CD14-positive monocyte (primary cell): Measurements from ENCODE around the gene CD300E. TPM values are rescaled to one million over a fixed set of nuclear protein-coding genes. Genes with fewer than 3 reads are reported as not detected.

Experiments
- DNase-seq, 3 donors: peaks; one replicate each; pipeline ENCODE4 v3.0.0-alpha.2; 2011 to 2022
- H2AFZ ChIP-seq: 2 replicates; pipeline ENCODE4 v1.6.0; 2012; ENCODE audit warnings: mild to moderate bottlenecking, low read depth, low read length, inconsistent platforms; ENCODE audit not compliant: insufficient read depth, poor library complexity, severe bottlenecking
- H3K27ac ChIP-seq, 2 donors: 1 replicate in 1 of 2; 2 replicates in 1 of 2; pipeline ENCODE4 v1.5.1; 2012 to 2013; ENCODE audit warnings: low read length in 2 of 2, control low read depth in 1 of 2, inconsistent platforms in 1 of 2, low read depth in 1 of 2, mild to moderate bottlenecking in 1 of 2
- H3K27me3 ChIP-seq, 2 donors: one replicate each; pipeline versions ENCODE4 v1.6.0 to v1.6.1; 2011 to 2013; ENCODE audit warnings: low read length in 2 of 2; ENCODE audit not compliant: control insufficient read depth in 2 of 2, insufficient read depth in 2 of 2
- H3K36me3 ChIP-seq, 2 donors: replicated peaks in 1 of 2; 1 replicate in 1 of 2; 2 replicates in 1 of 2; pipeline versions ENCODE4 v1.5.1 to v1.6.1; 2012 to 2013; ENCODE audit warnings: low read length in 2 of 2, control low read depth in 1 of 2, inconsistent platforms in 1 of 2, mild to moderate bottlenecking in 1 of 2; ENCODE audit not compliant: insufficient read depth in 2 of 2, control insufficient read depth in 1 of 2
- H3K4me1 ChIP-seq, 2 donors: 1 replicate in 1 of 2; 2 replicates in 1 of 2; pipeline versions ENCODE4 v1.5.1 to v1.6.1; 2012 to 2013; ENCODE audit warnings: low read length in 2 of 2, control low read depth in 1 of 2, inconsistent platforms in 1 of 2, mild to moderate bottlenecking in 1 of 2, moderate library complexity in 1 of 2; ENCODE audit not compliant: insufficient read depth in 2 of 2, control insufficient read depth in 1 of 2
- H3K4me2 ChIP-seq: replicated peaks from 2 replicates; pipeline ENCODE3; 2012; ENCODE audit warnings: low read length, moderate library complexity, mild to moderate bottlenecking; ENCODE audit not compliant: poor library complexity, severe bottlenecking; ENCODE audit errors: extremely low read depth
- H3K4me3 ChIP-seq, 3 experiments: fragments of 200-600 bp in 1 of 3; sonication (generic) in 1 of 3; replicated peaks in 1 of 3; 1 replicate in 2 of 3; 2 replicates in 1 of 3; pipeline ENCODE4 v1.5.1; 2011 to 2013; ENCODE audit warnings: low read length in 3 of 3, mild to moderate bottlenecking in 3 of 3, control low read depth in 2 of 3, low read depth in 2 of 3, inconsistent platforms in 1 of 3, moderate library complexity in 1 of 3
- H3K79me2 ChIP-seq: 2 replicates; pipeline ENCODE4 v1.6.0; 2012; ENCODE audit warnings: mild to moderate bottlenecking, control low read depth, inconsistent platforms, low read length, moderate library complexity; ENCODE audit not compliant: insufficient read depth
- H3K9ac ChIP-seq: 2 replicates; pipeline ENCODE4 v1.6.0; 2017; ENCODE audit warnings: low read length, mild to moderate bottlenecking; ENCODE audit not compliant: insufficient read depth, poor library complexity, severe bottlenecking
- H3K9me3 ChIP-seq, 2 donors: replicated peaks in 1 of 2; 1 replicate in 1 of 2; 2 replicates in 1 of 2; pipeline versions ENCODE4 v1.5.1 to v1.6.1; 2012 to 2013; ENCODE audit warnings: low read length in 2 of 2, control low read depth in 1 of 2; ENCODE audit not compliant: control insufficient read depth in 1 of 2, insufficient read depth in 1 of 2
- H4K20me1 ChIP-seq: 2 replicates; pipeline ENCODE4 v1.6.0; 2012; ENCODE audit warnings: mild to moderate bottlenecking, low read length, control low read depth, moderate library complexity; ENCODE audit not compliant: insufficient read depth
- H3K27ac Mint-ChIP-seq, 7 donors: one replicate each; pipeline ENCODE4 v1.8.0; 2020; ENCODE audit warnings: mild to moderate bottlenecking in 7 of 7, mixed read lengths in 7 of 7, moderate library complexity in 6 of 7, inconsistent platforms in 2 of 7
- H3K27me3 Mint-ChIP-seq, 3 donors: one replicate each; pipeline ENCODE4 v1.8.0; 2021 to 2022; ENCODE audit warnings: low read depth in 3 of 3, mild to moderate bottlenecking in 3 of 3, mixed read lengths in 3 of 3, moderate library complexity in 3 of 3, inconsistent platforms in 1 of 3
- H3K36me3 Mint-ChIP-seq, 2 donors: one replicate each; pipeline ENCODE4 v1.8.0; 2020; ENCODE audit warnings: mixed read lengths in 2 of 2, inconsistent platforms in 1 of 2, mild to moderate bottlenecking in 1 of 2
- H3K4me1 Mint-ChIP-seq: one replicate; pipeline ENCODE4 v1.8.0; 2020; ENCODE audit warnings: mild to moderate bottlenecking, mixed read lengths
- H3K4me3 Mint-ChIP-seq, 2 donors: one replicate each; pipeline ENCODE4 v1.8.0; 2020; ENCODE audit warnings: mild to moderate bottlenecking in 2 of 2, mixed read lengths in 2 of 2, moderate library complexity in 1 of 2
- H3K9me3 Mint-ChIP-seq, 7 donors: one replicate each; pipeline ENCODE4 v1.8.0; 2020 to 2022; ENCODE audit warnings: mixed read lengths in 7 of 7, mild to moderate bottlenecking in 6 of 7, moderate library complexity in 6 of 7, inconsistent platforms in 2 of 7
- CTCF ChIP-seq: fragments of 200-600 bp; IDR thresholded peaks from one replicate; pipeline ENCODE4 v1.8.0; 2022; ENCODE audit warnings: antibody characterized with exemption, mild to moderate bottlenecking
- WGBS: methylation state at CpG from one replicate; pipeline ENCODE4 v1.1.5; 2013; ENCODE audit warnings: missing lambda C conversion rate; ENCODE audit not compliant: insufficient coverage; 5-methylcytosine and 5-hydroxymethylcytosine counted together
- intact Hi-C, 2 donors: fragments of 100-400 bp; cut with micrococcal nuclease; formaldehyde crosslinking; loops; one replicate each; pipeline versions ENCODE4 v1.15.0 to v1.15.1; 2023
- polyA plus RNA-seq, 3 donors: library from polyadenylated mRNA; depleted of rRNA in 1 of 3; unstranded in 2 of 3; stranded (reverse) in 1 of 3; fragments of 300-500 nt in 2 of 3; fragments of >200 nt in 1 of 3; fragmentation: Illumina TruSeq in 2 of 3; gene quantifications; 1 replicate in 2 of 3; 2 replicates in 1 of 3; pipeline ENCODE4 v1.2.3, GENCODE V29; 2012 to 2021

CD300E gene
- polyA plus RNA-seq, 3 donors = 65.0 to 228 (median 122) TPM

- peak overlapping the region in 1 of 2 donors; percentile 30 for H3K4me3 Mint-ChIP-seq
- H3K4me2 ChIP-seq = no peak overlapping the region
- no peaks in the 10 kb centered on the region for H3K79me2 ChIP-seq
- no peak for DNase-seq
- peaks cover 6 to 13% of the 10 kb centered on the region in 2 donors for H3K36me3 Mint-ChIP-seq
- no peak overlapping the region for H2AFZ ChIP-seq
- WGBS = 97% methylated on average over 10 of the region's 13 CpGs
- H4K20me1 ChIP-seq = no peaks in the 10 kb centered on the region
- H3K9me3 ChIP-seq = no peaks in the 10 kb centered on the region
- no peak overlapping the region for H3K4me3 ChIP-seq
- H3K27me3 Mint-ChIP-seq = peaks cover 0 to 2% (median 0%) of the 10 kb centered on the region in 3 donors
- no peak overlapping the region for H3K9ac ChIP-seq
- H3K4me1 ChIP-seq = peaks cover 99 to 100% of the 10 kb centered on the region in 2 donors
- no peaks in the 10 kb centered on the region for H3K27me3 ChIP-seq
- no peak for TF ChIP-seq CTCF
- H3K27ac ChIP-seq = peak overlapping the region in 1 of 2 donors; percentile 34
- intact Hi-C loops = no loop called here
- no peaks in the 10 kb centered on the region for H3K9me3 Mint-ChIP-seq
- H3K27ac Mint-ChIP-seq = peak overlapping the region in 5 of 7 donors; percentile 50 to 100 (median 81)
- H3K36me3 ChIP-seq = no peaks in the 10 kb centered on the region
- peaks cover 91% of the 10 kb centered on the region for H3K4me1 Mint-ChIP-seq
Observed at GRCh38 chr17:74635418-74635817, 11.9 kb upstream of the CD300E start.

GRCh38 chr17:74633326-74633725 lies 9.8 kb upstream of the CD300E start:
- H3K9me3 ChIP-seq = no peaks in the 10 kb centered on the region
- no peaks in the 10 kb centered on the region for H3K36me3 ChIP-seq
- H3K4me2 ChIP-seq = peak overlapping the region; percentile 17
- Mint-ChIP-seq H3K27ac (peak overlapping the region; percentile 97 to 100 (median 99)), H3K27me3 (peaks cover 0 to 2% (median 0%) of the 10 kb centered on the region in 3 donors), H3K4me3 (no peak overlapping the region), H3K36me3 (peaks cover 10 to 16% of the 10 kb centered on the region in 2 donors), H3K9me3 (peaks cover 0 to 2% (median 0%) of the 10 kb centered on the region in 7 donors), H3K4me1 (peaks cover 88% of the 10 kb centered on the region)
- H4K20me1 ChIP-seq = no peaks in the 10 kb centered on the region
- intact Hi-C loops = no loop called here
- H3K79me2 ChIP-seq = no peaks in the 10 kb centered on the region
- H3K4me3 ChIP-seq = peak overlapping the region in 1 of 3 experiments; percentile 24
- no peak for TF ChIP-seq CTCF
- no peaks in the 10 kb centered on the region for H3K27me3 ChIP-seq
- H2AFZ ChIP-seq = no peak overlapping the region
- H3K27ac ChIP-seq = peak overlapping the region; percentile 99 to 100
- peaks cover 92 to 99% of the 10 kb centered on the region in 2 donors for H3K4me1 ChIP-seq
- peak overlapping the region; percentile 88 for H3K9ac ChIP-seq
- 93% methylated on average over 5 of the region's 8 CpGs for WGBS
- no peak for DNase-seq
